Keratinocyte (primary cell): ENCODE measurements around the gene ARHGAP10. TPM values are rescaled to one million over a fixed set of nuclear protein-coding genes. Genes with fewer than 3 reads are reported as not detected.

Source experiments
- DNase-seq: peaks from one replicate; pipeline ENCODE4 v3.0.0-alpha.2; 2011; ENCODE audit warnings: low read depth, missing footprints, low spot score
- FAIRE-seq: peaks from 2 replicates; lab custom pipeline; 2011; peaks lifted over from hg19 to GRCh38; lab: Jason Lieb, UNC
- H2AFZ ChIP-seq: 2 replicates; pipeline ENCODE4 v1.6.0; 2012; ENCODE audit warnings: low read length, control low read depth, inconsistent platforms; ENCODE audit not compliant: control insufficient read depth
- H3K27ac ChIP-seq: 2 replicates; pipeline ENCODE4 v1.5.1; 2011; ENCODE audit warnings: low read length; ENCODE audit not compliant: control insufficient read depth, insufficient read depth
- H3K27me3 ChIP-seq: 3 replicates; pipeline ENCODE4 v1.6.0; 2011; ENCODE audit warnings: low read length; ENCODE audit not compliant: control insufficient read depth, insufficient read depth; ENCODE audit errors: extremely low read depth
- H3K36me3 ChIP-seq, 2 experiments: 2 replicates in 1 of 2; 3 replicates in 1 of 2; pipeline ENCODE4 v1.5.1; 2011; ENCODE audit warnings: low read length in 2 of 2, mild to moderate bottlenecking in 1 of 2; ENCODE audit not compliant: control insufficient read depth in 2 of 2, insufficient read depth in 2 of 2; ENCODE audit errors: extremely low read depth in 1 of 2
- H3K4me1 ChIP-seq: 3 replicates; pipeline ENCODE4 v1.5.1; 2011; ENCODE audit warnings: low read length; ENCODE audit not compliant: control insufficient read depth, insufficient read depth; ENCODE audit errors: extremely low read depth
- H3K4me2 ChIP-seq: 3 replicates; pipeline ENCODE4 v1.6.0; 2011; ENCODE audit warnings: low read depth, low read length; ENCODE audit not compliant: control insufficient read depth, insufficient read depth; ENCODE audit errors: extremely low read depth
- H3K4me3 ChIP-seq, 3 experiments: fragments of 200-600 bp in 1 of 3; sonication (generic) in 1 of 3; 2 replicates in 2 of 3; 3 replicates in 1 of 3; pipeline ENCODE4 v1.5.1; 2011 to 2016; ENCODE audit warnings: low read length in 3 of 3, mild to moderate bottlenecking in 3 of 3, control low read depth in 2 of 3, inconsistent platforms in 1 of 3, low read depth in 1 of 3, mixed read lengths in 1 of 3, mixed run types in 1 of 3, moderate library complexity in 1 of 3; ENCODE audit not compliant: control insufficient read depth in 2 of 3, insufficient read depth in 2 of 3; ENCODE audit errors: extremely low read depth in 1 of 3
- H3K79me2 ChIP-seq: 2 replicates; pipeline ENCODE4 v1.6.0; 2012; ENCODE audit warnings: low read length; ENCODE audit not compliant: control insufficient read depth, insufficient read depth
- H3K9ac ChIP-seq: 3 replicates; pipeline ENCODE4 v1.6.0; 2011; ENCODE audit warnings: low read length; ENCODE audit not compliant: control insufficient read depth, insufficient read depth; ENCODE audit errors: extremely low read depth
- H3K9me1 ChIP-seq: 3 replicates; pipeline ENCODE4 v1.6.0; 2011; ENCODE audit warnings: low read length; ENCODE audit not compliant: control insufficient read depth, insufficient read depth; ENCODE audit errors: extremely low read depth
- H3K9me3 ChIP-seq: 2 replicates; pipeline ENCODE4 v1.5.1; 2012; ENCODE audit warnings: low read depth, low read length; ENCODE audit not compliant: control insufficient read depth
- H4K20me1 ChIP-seq: 3 replicates; pipeline ENCODE4 v1.6.0; 2011; ENCODE audit warnings: low read length; ENCODE audit not compliant: control insufficient read depth, insufficient read depth; ENCODE audit errors: extremely low read depth
- CTCF ChIP-seq, 3 experiments: IDR thresholded peaks in 1 of 3; conservative IDR thresholded peaks in 1 of 3; optimal IDR thresholded peaks in 1 of 3; 2 replicates in 2 of 3; 3 replicates in 1 of 3; pipeline versions ENCODE3 to v1.5.1; 2011; ENCODE audit warnings: low read length in 3 of 3, mild to moderate bottlenecking in 3 of 3, moderate library complexity in 2 of 3, control low read depth in 1 of 3, inconsistent platforms in 1 of 3; ENCODE audit not compliant: insufficient read depth in 2 of 3; ENCODE audit errors: extremely low read depth in 1 of 3
- EZH2 ChIP-seq: IDR thresholded peaks from one replicate; pipeline ENCODE4 v1.6.1; 2012; ENCODE audit warnings: inconsistent platforms, mild to moderate bottlenecking, low read length, moderate library complexity
- dilution Hi-C: fragments of 300-500 bp; cut with MboI; formaldehyde crosslinking; loops from one replicate; pipeline ENCODE4 v1.7.0; 2020; ENCODE audit warnings: low sequenced_read_pairs; ENCODE audit not compliant: extremely low pct_ligation_motif_present
- polyA plus RNA-seq, 5 experiments: library from polyadenylated mRNA; depleted of rRNA in 3 of 5; stranded (reverse) in 3 of 5; stranded (forward) in 1 of 5; unstranded in 1 of 5; fragments of >200 nt; gene quantifications; 1 replicate in 1 of 5; 2 replicates in 3 of 5; 3 replicates in 1 of 5; pipeline versions ENCODE4 v1.2.1 to v1.2.3, GENCODE V29; 2011 to 2012; ENCODE audit warnings: missing spikeins in 2 of 5, low read depth in 1 of 5, low replicate concordance in 1 of 5

The ARHGAP10 gene
- polyA plus RNA-seq, 1 donor (not counting 4 experiments of a cell fraction or from before 2014, with no cell fraction given): 18.7 TPM

- no peak overlapping the region for H3K4me2 ChIP-seq
- dilution Hi-C loops: no loop called here
These were observed 110.7 kb downstream of the ARHGAP10 start for GRCh38 chr4:147842573-147842972.

DNA sequence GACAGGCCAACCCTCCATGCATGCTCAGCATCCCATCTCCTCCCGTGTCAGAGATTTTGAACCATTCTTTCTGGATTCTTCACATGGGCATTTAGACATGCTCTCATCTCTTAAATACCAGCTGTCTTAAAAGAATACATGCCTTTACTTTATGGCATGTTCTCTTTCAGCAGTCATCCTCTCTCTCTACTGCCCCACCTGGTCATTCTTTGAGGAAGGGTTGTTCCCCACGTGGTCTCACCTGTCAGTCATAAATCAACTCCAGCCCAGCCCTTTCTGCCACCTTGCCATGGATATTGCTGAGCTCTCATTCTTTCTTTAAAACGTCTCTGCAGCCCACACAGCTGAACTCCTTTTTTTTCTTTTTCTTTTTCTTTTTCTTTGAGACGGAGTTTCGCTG is 111.3 kb downstream of the ARHGAP10 start:
- dilution Hi-C loops: no loop called here
- H3K4me2 ChIP-seq: no peak overlapping the region
- H3K27ac ChIP-seq: no peak overlapping the region
- DNase-seq (no peak), FAIRE-seq (peak; percentile 92)
- no peak overlapping the region for H3K9ac ChIP-seq
- H3K4me3 ChIP-seq: no peak overlapping the region
- H3K9me1 ChIP-seq: no peaks in the 10 kb centered on the region
- peaks cover 4% of the 10 kb centered on the region for H3K4me1 ChIP-seq
- H3K27me3 ChIP-seq: no peaks in the 10 kb centered on the region
- no peaks in the 10 kb centered on the region for H4K20me1 ChIP-seq
- peaks cover 0 to 2% of the 10 kb centered on the region in 2 experiments for H3K36me3 ChIP-seq
- no peak overlapping the region for H2AFZ ChIP-seq
- no peak for TF ChIP-seq EZH2
- peak; percentile 19 to 52 (median 47) for TF ChIP-seq CTCF (optimal IDR thresholded peaks at IDR 0.05 in 1 of 3, IDR thresholded peaks at IDR 0.05 in 1 of 3, conservative IDR thresholded peaks at IDR 0.05 in 1 of 3; ENCODE audit: extremely low read depth in 1 of 3, insufficient read depth in 2 of 3, low read length in 3 of 3)
- H3K9me3 ChIP-seq: no peaks in the 10 kb centered on the region
- H3K79me2 ChIP-seq: peaks cover 4% of the 10 kb centered on the region

More at GRCh38 chr4:147842573-147842972, 110.7 kb downstream of the ARHGAP10 start:
- Histone ChIP-seq H3K9ac (no peak overlapping the region), H4K20me1 (no peaks in the 10 kb centered on the region), H3K27me3 (no peaks in the 10 kb centered on the region), H3K79me2 (peaks cover 4% of the 10 kb centered on the region), H3K4me1 (peaks cover 4% of the 10 kb centered on the region), H3K36me3 (peaks cover 0 to 2% of the 10 kb centered on the region in 2 experiments), H3K4me3 (no peak overlapping the region), H3K9me3 (no peaks in the 10 kb centered on the region), H3K27ac (peak overlapping the region; percentile 15), H3K9me1 (no peaks in the 10 kb centered on the region), H2AFZ (no peak overlapping the region)
- TF ChIP-seq EZH2 (no peak), CTCF (optimal IDR thresholded peaks at IDR 0.05 in 1 of 3, IDR thresholded peaks at IDR 0.05 in 1 of 3, conservative IDR thresholded peaks at IDR 0.05 in 1 of 3; ENCODE audit: extremely low read depth in 1 of 3, insufficient read depth in 2 of 3, low read length in 3 of 3) (no peak)
- FAIRE-seq: no peak
- no peak for DNase-seq
